Tongue (tissue), 2 donors: ENCODE results near the gene C12orf43. TPM values are rescaled to one million over a fixed set of nuclear protein-coding genes. Genes with fewer than 3 reads are reported as not detected.

Source experiments
- DNase-seq: peaks from one replicate; pipeline ENCODE4 v3.0.0-alpha.2; 2015
- total RNA-seq: library from RNA; depleted of rRNA; stranded (reverse); fragments of >200 nt; gene quantifications from one replicate; pipeline ENCODE4 v1.2.3, GENCODE V29; 2014

The C12orf43 gene
- total RNA-seq, 1 donor from 2014 or later = 8.9 TPM

GRCh38 chr12:120999191-121000120, 16.8 kb downstream of the C12orf43 start:
- peak; percentile 14 for DNase-seq

DNA sequence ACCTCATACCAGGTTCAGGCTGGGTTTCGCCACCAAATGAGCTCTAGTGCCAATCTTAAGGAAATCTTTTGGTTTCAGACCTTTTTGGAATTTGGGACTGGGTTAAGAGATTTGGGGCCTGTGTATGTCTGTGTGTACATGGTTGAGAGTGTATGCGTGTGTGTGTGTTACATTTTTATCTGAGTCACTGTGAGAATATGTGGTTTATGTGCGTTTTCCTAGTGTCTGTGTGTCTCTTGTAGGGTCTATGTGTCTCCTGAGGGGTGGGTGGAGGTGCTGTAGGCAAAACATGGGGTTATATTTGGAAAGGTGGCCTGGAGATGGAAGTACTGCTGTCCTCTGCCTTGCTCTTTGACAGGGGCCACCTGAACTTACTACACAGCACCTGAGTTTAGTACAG, 17.9 kb downstream of the C12orf43 start:
- DNase-seq = no peak

GRCh38 chr12:120997448-120997847, 18.8 kb downstream of the C12orf43 start:
- no peak for DNase-seq

DNA sequence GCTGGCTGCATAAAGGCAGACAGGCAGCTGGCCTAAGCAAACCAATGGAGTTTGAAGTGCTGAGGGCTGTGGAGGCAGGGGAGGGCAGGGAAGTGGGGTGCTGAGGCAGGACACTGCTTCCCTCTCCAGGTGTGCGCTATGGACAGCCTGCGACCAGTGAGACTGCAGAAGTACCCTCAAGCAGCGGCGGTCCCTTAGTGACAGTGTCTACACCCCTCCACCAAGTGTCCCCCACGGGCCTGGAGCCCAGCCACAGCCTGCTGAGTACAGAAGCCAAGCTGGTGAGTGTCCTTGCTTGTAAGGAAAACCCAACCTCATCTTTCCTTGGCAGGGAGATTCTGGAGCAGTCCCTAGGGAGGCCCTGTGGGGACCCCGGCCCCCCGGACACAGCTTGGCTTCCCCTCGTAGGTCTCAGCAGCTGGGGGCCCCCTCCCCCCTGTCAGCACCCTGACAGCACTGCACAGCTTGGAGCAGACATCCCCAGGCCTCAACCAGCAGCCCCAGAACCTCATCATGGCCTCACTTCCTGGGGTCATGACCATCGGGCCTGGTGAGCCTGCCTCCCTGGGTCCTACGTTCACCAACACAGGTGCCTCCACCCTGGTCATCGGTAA, 20.0 kb downstream of the C12orf43 start:
- DNase-seq = no peak

DNA sequence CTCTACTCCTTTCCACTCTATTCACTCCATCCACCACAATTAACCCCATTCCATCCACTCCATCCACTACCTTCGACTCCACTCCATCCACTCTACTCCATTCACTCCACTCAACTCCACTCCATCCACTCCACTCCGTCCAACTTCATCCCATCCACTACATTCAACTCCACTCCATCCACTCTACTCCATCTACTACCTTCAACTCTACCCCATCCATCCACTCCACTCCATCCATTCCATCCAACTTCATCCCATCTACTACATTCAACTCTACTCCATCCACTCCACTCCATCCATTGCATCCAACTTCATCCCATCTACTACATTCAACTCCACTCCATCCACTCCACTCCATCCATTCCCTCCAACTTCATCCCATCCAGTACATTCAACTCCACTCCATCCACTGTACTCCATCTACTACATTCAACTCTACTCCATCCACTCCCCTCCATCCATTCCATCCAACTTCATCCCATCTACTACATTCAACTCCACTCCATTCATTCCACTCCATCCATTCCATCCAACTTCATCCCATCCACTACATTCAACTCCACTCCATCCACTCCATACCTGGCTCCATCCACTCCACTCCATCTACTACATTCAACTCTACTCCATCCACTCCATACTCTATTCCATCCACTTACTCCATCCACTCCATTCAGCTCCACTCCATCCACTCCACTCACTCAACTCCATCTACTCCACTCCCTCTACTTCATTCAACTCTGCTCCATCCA, 21.5 kb downstream of the C12orf43 start:
- DNase-seq = no peak

- no peak for DNase-seq
Observed at GRCh38 chr12:120994059-120994458, 22.2 kb downstream of the C12orf43 start.

GRCh38 chr12:120993496-120993895, 22.8 kb downstream of the C12orf43 start:
- DNase-seq = no peak

DNA sequence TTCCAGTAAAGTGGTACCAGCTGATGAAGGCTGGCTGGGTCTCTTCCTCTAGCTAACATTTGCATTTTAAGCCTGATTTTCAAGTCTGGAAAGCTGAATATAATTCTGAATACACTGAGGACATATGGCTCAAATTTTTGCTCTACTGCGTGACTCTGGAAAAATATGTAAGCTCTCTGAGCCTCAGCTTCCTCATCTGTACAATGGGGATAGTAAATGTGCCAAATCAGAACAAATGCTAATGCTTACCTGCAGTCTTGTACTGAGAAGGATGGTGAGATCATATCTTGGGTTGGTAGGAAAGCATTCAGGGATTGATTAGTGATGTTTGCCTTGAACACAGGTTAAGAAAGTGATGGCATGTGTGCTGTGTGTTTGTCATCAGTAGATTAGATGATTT, 23.3 kb downstream of the C12orf43 start:
- no peak for DNase-seq

DNA sequence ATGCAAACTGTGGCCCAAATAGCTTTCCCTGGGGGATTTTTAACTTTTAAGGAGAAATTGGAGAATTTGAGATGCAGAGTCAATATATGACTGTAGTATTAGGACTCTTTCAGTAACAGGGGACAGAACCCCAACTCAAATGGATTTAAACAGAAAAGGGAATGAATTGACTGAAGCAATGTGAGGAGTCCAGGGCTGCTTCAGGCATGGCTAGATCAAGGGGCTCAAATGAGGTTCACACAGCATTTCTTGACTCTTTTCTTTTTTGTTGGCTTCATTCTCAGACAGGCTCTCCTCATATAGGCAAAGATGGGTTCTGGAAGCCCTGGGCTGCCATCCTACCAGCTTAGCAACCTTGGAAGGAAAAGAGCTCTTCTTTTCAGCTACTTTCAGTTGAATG, 24.3 kb downstream of the C12orf43 start:
- no peak for DNase-seq

DNA sequence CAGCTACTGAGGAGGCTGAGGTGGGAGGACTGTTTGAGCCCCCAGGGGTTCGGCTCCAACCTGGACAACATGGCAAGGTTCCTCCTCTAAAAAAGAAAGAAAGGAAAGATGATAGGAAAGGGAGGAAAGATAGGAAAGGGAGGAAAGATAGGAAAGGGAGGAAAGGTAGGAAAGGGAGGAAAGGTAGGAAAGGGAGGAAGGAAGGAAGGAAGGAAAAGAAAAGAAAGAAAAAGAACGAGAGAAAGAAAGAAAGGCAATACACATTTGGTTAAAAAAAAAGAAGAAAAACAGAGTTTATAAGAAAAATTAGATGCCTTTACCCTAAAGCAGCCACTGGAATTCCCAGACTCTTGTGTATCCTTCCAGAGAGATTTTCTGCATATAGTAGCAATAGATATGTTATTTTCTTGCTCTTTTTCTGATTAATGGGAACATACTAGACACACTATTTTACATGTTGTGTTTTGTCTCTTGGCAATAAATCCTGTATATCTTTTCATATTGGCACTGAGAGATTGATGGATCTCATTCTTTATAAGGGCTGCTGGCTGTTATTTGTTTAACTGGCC, 25.7 kb downstream of the C12orf43 start:
- DNase-seq = no peak

- no peak for DNase-seq
Observed at GRCh38 chr12:120989687-120990086, 26.6 kb downstream of the C12orf43 start.

DNA sequence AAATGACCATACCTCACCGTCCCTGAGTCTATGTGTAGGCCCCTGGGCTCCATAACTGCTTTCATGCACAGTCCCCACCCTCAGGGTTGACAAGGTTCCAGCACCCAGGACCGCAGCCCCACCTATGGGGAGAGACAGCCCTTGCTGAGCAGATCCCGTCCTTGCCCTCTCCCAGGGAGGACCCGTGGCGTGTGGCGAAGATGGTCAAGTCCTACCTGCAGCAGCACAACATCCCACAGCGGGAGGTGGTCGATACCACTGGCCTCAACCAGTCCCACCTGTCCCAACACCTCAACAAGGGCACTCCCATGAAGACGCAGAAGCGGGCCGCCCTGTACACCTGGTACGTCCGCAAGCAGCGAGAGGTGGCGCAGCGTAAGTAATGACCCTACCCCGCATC, 27.6 kb downstream of the C12orf43 start:
- no peak for DNase-seq

DNA sequence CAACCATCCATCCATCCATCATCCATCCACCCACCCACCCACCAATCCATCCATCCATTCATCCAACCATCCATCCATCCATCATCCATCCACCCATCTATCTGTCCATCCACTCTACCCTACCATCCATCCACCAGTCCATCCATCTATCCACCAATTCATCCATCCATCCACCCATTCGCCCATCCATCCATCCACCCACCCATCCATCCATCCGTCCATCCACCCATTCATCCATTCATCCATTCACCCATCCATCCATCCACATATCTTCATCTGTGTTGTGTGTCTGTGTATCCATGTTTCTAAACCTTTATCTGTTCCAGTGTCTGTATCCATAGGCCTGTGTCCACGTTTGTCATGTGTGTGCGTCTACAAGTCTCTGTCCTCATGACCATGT, 28.1 kb downstream of the C12orf43 start:
- no peak for DNase-seq

GRCh38 chr12:120984351-120984898, 31.9 kb downstream of the C12orf43 start:
- DNase-seq = no peak

DNA sequence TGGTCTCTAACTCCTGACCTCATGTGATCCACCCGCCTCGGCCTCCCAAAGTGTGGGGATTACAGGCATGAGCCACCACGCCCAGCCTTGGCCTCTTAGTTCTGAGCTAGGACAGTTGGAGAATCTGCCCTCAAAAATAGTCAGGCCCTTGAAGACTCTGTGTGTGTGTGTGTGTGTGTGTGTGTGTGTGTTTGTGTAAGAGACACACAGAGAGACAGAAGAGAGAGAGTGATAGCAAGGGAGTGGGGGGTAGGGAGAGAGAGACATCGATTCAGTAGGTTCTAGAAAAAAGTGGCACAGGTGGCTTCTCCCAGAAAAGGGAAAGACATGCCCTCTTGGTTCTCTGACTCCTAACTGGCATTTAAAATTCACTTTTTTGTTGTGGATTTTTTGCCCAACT, 32.5 kb downstream of the C12orf43 start:
- DNase-seq = no peak

- no peak for DNase-seq
Observed at GRCh38 chr12:120982659-120983058, 33.6 kb downstream of the C12orf43 start.

DNA sequence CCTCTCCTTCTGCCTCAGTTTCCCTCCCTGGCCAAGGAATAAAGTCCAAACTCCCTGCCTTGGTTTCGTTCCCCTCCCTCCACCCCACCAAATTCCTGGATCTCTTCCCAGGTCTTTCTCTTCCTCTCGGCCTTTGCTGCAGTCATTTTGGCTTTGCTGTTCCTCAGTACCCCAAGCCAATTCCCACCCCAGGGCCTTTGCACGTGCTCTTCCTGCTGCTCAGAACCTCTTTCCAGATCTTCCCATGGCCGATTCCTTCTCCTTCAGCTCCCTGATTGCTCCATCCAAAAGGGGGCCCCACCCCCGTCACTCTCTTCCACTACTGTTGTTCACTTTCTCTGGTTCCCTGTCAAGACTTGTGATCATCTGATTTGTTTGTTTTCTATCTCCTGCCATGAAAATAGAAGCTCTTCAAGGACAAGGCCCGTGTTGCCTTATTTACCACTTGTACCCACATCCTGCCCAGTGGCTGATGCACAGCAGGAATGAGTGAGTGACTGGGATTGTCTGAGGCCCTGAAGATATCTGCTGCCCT, 34.8 kb downstream of the C12orf43 start:
- no peak for DNase-seq

- DNase-seq = no peak
Observed at GRCh38 chr12:120980800-120981368, 35.4 kb downstream of the C12orf43 start.

GRCh38 chr12:120979862-120980696, 36.2 kb downstream of the C12orf43 start:
- no peak for DNase-seq

DNA sequence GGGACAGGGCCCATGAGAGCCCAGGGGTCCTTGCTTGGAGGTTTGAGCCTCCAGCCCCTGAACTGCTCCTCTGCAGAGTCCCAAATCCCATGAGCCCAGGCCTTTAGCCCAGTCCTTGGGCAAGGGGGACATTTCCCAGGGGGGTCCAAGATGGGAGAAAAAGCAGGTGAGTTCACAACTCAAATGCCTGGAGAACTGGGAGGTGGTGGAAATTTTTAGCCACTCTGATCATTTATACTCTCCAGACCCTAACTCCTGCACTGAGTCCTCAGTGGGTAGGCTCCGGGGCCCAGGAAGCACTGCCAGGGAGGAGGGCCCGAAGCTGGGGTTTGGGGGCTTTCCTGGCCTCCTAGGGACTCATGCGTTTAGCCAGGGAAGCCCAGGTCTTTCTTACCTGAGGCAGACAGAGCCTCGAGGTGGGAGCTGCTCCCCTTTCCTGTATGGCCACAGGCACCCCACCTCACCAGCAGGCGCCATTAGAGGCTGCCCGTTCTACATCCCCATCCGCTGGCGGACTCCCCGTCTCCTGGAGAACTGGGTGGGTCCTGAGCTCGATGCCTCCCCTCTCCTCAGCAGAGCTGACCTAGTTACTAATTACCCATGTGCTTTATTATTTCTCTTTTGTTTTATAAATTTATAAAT, 36.9 kb downstream of the C12orf43 start:
- no peak for DNase-seq
